BLaER1 (cell line): ENCODE measurements around the gene CERK.
A peak's percentile ranks its signal among the peaks of the same experiment; 100 is the strongest.

Source experiments
- H3K27ac ChIP-seq: shearing (Covaris generic); formaldehyde crosslinking; 2 replicates; pipeline ENCODE4 v1.8.1; 2022
- H3K27me3 ChIP-seq: shearing (Covaris generic); formaldehyde crosslinking; 2 replicates; pipeline ENCODE4 v1.8.1; 2022
- H3K36me3 ChIP-seq: shearing (Covaris generic); formaldehyde crosslinking; 2 replicates; pipeline ENCODE4 v1.8.1; 2022
- H3K4me1 ChIP-seq: shearing (Covaris generic); formaldehyde crosslinking; 2 replicates; pipeline ENCODE4 v1.8.1; 2022
- H3K4me2 ChIP-seq: shearing (Covaris generic); formaldehyde crosslinking; 2 replicates; pipeline ENCODE4 v1.8.1; 2022
- H3K4me3 ChIP-seq: shearing (Covaris generic); formaldehyde crosslinking; 2 replicates; pipeline ENCODE4 v1.8.1; 2022
- H3K9ac ChIP-seq: shearing (Covaris generic); formaldehyde crosslinking; 2 replicates; pipeline ENCODE4 v1.8.1; 2022
- H3K9me3 ChIP-seq: shearing (Covaris generic); formaldehyde crosslinking; 2 replicates; pipeline ENCODE4 v1.8.1; 2022
- H4K20me1 ChIP-seq: shearing (Covaris generic); formaldehyde crosslinking; 2 replicates; pipeline ENCODE4 v1.8.1; 2022
- Cebpa-rat ChIP-seq: shearing (Covaris generic); IDR thresholded peaks from 2 replicates; pipeline ENCODE4 v1.8.1; 2022

Gene CERK

GRCh38 chr22:46696614-46697013 is 41.4 kb downstream of the CERK start:
- H3K36me3 ChIP-seq = peaks cover 100% of the 10 kb centered on the region
- no peak overlapping the region for H3K27ac ChIP-seq
- no peaks in the 10 kb centered on the region for H3K27me3 ChIP-seq
- no peak overlapping the region for H3K4me3 ChIP-seq
- peaks cover 8% of the 10 kb centered on the region for H3K4me1 ChIP-seq
- H3K9ac ChIP-seq = no peak overlapping the region
- H3K4me2 ChIP-seq = no peak overlapping the region
- peaks cover 100% of the 10 kb centered on the region for H4K20me1 ChIP-seq
- no peaks in the 10 kb centered on the region for H3K9me3 ChIP-seq
- no peak for TF ChIP-seq Cebpa-rat

- peaks cover 13% of the 10 kb centered on the region for H3K4me1 ChIP-seq
- H3K27me3 ChIP-seq = no peaks in the 10 kb centered on the region
- H3K4me3 ChIP-seq = no peak overlapping the region
- H3K27ac ChIP-seq = no peak overlapping the region
- H3K9ac ChIP-seq = no peak overlapping the region
- TF ChIP-seq Cebpa-rat = no peak
- no peak overlapping the region for H3K4me2 ChIP-seq
- H4K20me1 ChIP-seq = peaks cover 100% of the 10 kb centered on the region
- no peaks in the 10 kb centered on the region for H3K9me3 ChIP-seq
- peaks cover 100% of the 10 kb centered on the region for H3K36me3 ChIP-seq
These were observed 41.9 kb downstream of the CERK start for GRCh38 chr22:46696229-46696518.

GRCh38 chr22:46695346-46696228 is 42.5 kb downstream of the CERK start:
- H4K20me1 ChIP-seq = peaks cover 100% of the 10 kb centered on the region
- no peak overlapping the region for H3K27ac ChIP-seq
- no peak overlapping the region for H3K9ac ChIP-seq
- H3K9me3 ChIP-seq = no peaks in the 10 kb centered on the region
- peaks cover 19% of the 10 kb centered on the region for H3K4me1 ChIP-seq
- H3K4me2 ChIP-seq = no peak overlapping the region
- no peak overlapping the region for H3K4me3 ChIP-seq
- TF ChIP-seq Cebpa-rat = no peak
- no peaks in the 10 kb centered on the region for H3K27me3 ChIP-seq
- H3K36me3 ChIP-seq = peaks cover 98% of the 10 kb centered on the region

- TF ChIP-seq Cebpa-rat = no peak
These were observed 43.5 kb downstream of the CERK start for GRCh38 chr22:46694416-46695170.

GRCh38 chr22:46693634-46694415 is 44.2 kb downstream of the CERK start:
- H4K20me1 ChIP-seq = peaks cover 100% of the 10 kb centered on the region
- TF ChIP-seq Cebpa-rat = no peak
- H3K36me3 ChIP-seq = peaks cover 97% of the 10 kb centered on the region

More at GRCh38 chr22:46694416-46695170, 43.5 kb downstream of the CERK start:
- no peak overlapping the region for H3K4me3 ChIP-seq
- no peaks in the 10 kb centered on the region for H3K27me3 ChIP-seq
- H3K9me3 ChIP-seq = no peaks in the 10 kb centered on the region
- H3K27ac ChIP-seq = no peak overlapping the region
- no peak overlapping the region for H3K9ac ChIP-seq
- peaks cover 100% of the 10 kb centered on the region for H4K20me1 ChIP-seq
- H3K4me1 ChIP-seq = peaks cover 29% of the 10 kb centered on the region
- peaks cover 98% of the 10 kb centered on the region for H3K36me3 ChIP-seq
- H3K4me2 ChIP-seq = no peak overlapping the region

GRCh38 chr22:46691571-46691970 is 46.5 kb downstream of the CERK start:
- H3K27me3 ChIP-seq = no peaks in the 10 kb centered on the region
- TF ChIP-seq Cebpa-rat = no peak
- peaks cover 99% of the 10 kb centered on the region for H4K20me1 ChIP-seq
- H3K27ac ChIP-seq = no peak overlapping the region
- no peak overlapping the region for H3K4me3 ChIP-seq
- no peak overlapping the region for H3K9ac ChIP-seq
- peaks cover 59% of the 10 kb centered on the region for H3K4me1 ChIP-seq
- H3K36me3 ChIP-seq = peaks cover 94% of the 10 kb centered on the region
- H3K4me2 ChIP-seq = peak overlapping the region; percentile 87
- H3K9me3 ChIP-seq = no peaks in the 10 kb centered on the region

More at GRCh38 chr22:46693634-46694415, 44.2 kb downstream of the CERK start:
- Histone ChIP-seq H3K4me2 (no peak overlapping the region), H3K4me3 (no peak overlapping the region), H3K4me1 (peaks cover 36% of the 10 kb centered on the region), H3K27ac (no peak overlapping the region), H3K27me3 (no peaks in the 10 kb centered on the region), H3K9me3 (no peaks in the 10 kb centered on the region), H3K9ac (no peak overlapping the region)

- H3K4me2 ChIP-seq = peak overlapping the region; percentile 87
- H3K27ac ChIP-seq = no peak overlapping the region
- H3K9me3 ChIP-seq = no peaks in the 10 kb centered on the region
- TF ChIP-seq Cebpa-rat = no peak
- peaks cover 73% of the 10 kb centered on the region for H3K4me1 ChIP-seq
- no peaks in the 10 kb centered on the region for H3K27me3 ChIP-seq
- H3K9ac ChIP-seq = no peak overlapping the region
- no peak overlapping the region for H3K4me3 ChIP-seq
- peaks cover 99% of the 10 kb centered on the region for H4K20me1 ChIP-seq
- H3K36me3 ChIP-seq = peaks cover 91% of the 10 kb centered on the region
These were observed 47.9 kb downstream of the CERK start for GRCh38 chr22:46690146-46690545.

- peak overlapping the region; percentile 36; the same call in 1 of the 2 replicates for H3K27ac ChIP-seq
- H3K36me3 ChIP-seq = peaks cover 79% of the 10 kb centered on the region
- H3K9ac ChIP-seq = 0 out of 2 replicates have a peak overlapping the region, but pooled peaks have one; percentile 18
- peaks cover 85% of the 10 kb centered on the region for H3K4me1 ChIP-seq
- no peak for TF ChIP-seq Cebpa-rat
- H3K4me3 ChIP-seq = no peak overlapping the region
- H3K27me3 ChIP-seq = no peaks in the 10 kb centered on the region
- peaks cover 99% of the 10 kb centered on the region for H4K20me1 ChIP-seq
- peak overlapping the region; percentile 87 for H3K4me2 ChIP-seq
- no peaks in the 10 kb centered on the region for H3K9me3 ChIP-seq
These were observed 49.1 kb downstream of the CERK start for GRCh38 chr22:46688949-46689348.

GRCh38 chr22:46687460-46687859 is 50.6 kb downstream of the CERK start:
- peaks cover 67% of the 10 kb centered on the region for H3K36me3 ChIP-seq
- H3K9me3 ChIP-seq = no peaks in the 10 kb centered on the region
- TF ChIP-seq Cebpa-rat = no peak
- H3K4me1 ChIP-seq = peaks cover 100% of the 10 kb centered on the region
- H3K4me2 ChIP-seq = peak overlapping the region; percentile 87
- no peak overlapping the region for H3K4me3 ChIP-seq
- H3K27ac ChIP-seq = peak overlapping the region; percentile 68
- H3K27me3 ChIP-seq = no peaks in the 10 kb centered on the region
- H3K9ac ChIP-seq = no peak overlapping the region
- peaks cover 99% of the 10 kb centered on the region for H4K20me1 ChIP-seq
